GM19372 (cell line): ENCODE results near the gene ACACB.

Experiments
- ATAC-seq: cut with Tn5 transposase; IDR thresholded peaks from one replicate; pipeline ENCODE4 v1.9.1; 2021; ENCODE audit warnings: mild to moderate bottlenecking, low read depth, moderate library complexity; ENCODE audit not compliant: unreplicated experiment

Gene ACACB

GRCh38 chr12:109115758-109116610, at the start of gene ACACB:
Gene ACACB, plus strand, starts transcription at chr12:109116587. Its CDS starts 22,819 bp downstream, at chr12:109139406.
- no peak for ATAC-seq

- no peak for ATAC-seq
Measured at GRCh38 chr12:109069307-109070271, 46.8 kb upstream of the ACACB start.

GRCh38 chr12:109074866-109075265, 41.5 kb upstream of the ACACB start:
- no peak for ATAC-seq

DNA sequence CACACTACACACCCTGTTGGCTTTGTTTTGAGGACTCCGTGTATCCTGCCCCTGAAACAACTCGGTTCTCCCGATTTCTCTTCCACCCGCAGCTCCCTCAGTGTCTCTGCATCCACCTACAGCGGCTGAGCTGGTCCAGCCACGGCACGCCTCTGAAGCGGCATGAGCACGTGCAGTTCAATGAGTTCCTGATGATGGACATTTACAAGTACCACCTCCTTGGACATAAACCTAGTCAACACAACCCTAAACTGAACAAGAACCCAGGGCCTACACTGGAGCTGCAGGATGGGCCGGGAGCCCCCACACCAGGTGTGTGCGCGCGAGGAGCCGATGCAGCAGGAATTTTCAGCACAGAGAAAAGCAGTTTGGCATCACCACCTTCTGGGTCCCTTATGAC, 33.6 kb upstream of the ACACB start:
- no peak for ATAC-seq

GRCh38 chr12:109084425-109084824, 32.0 kb upstream of the ACACB start:
- no peak for ATAC-seq

- no peak for ATAC-seq
Measured at GRCh38 chr12:109085590-109085989, 30.8 kb upstream of the ACACB start.

DNA sequence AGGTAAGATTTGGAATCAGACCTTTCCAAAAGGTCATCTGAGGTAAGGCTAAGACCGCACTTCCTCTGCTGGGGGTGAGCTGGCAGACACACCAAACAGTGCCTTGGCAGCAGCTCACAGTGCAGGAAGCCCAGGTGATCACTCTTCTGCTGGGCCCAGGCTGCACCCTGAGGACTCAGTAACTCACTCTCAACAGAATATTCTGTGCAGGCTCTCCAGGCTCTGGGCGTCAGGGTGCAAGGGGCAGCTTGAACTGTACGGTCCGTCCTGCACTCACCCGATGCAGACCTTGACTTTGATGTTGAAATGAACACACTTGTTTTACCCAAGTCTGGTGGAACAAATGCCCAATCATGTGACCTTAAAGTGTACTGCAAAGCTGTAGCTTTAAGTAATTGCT, 29.1 kb upstream of the ACACB start:
- ATAC-seq = no peak

- ATAC-seq = no peak
Measured at GRCh38 chr12:109088818-109089217, 27.6 kb upstream of the ACACB start.

GRCh38 chr12:109089683-109090082, 26.7 kb upstream of the ACACB start:
- ATAC-seq = no peak

- no peak for ATAC-seq
Measured at GRCh38 chr12:109092497-109093021, 23.8 kb upstream of the ACACB start.

GRCh38 chr12:109093022-109093918, 23.1 kb upstream of the ACACB start, which contains the start of gene ALKBH2:
Gene ALKBH2, minus strand, starts transcription at chr12:109093472. Its CDS starts 686 bp downstream, at chr12:109092786.
- ATAC-seq = peak; percentile 51

- ATAC-seq = no peak
Measured at GRCh38 chr12:109097140-109097434, 19.3 kb upstream of the ACACB start.

DNA sequence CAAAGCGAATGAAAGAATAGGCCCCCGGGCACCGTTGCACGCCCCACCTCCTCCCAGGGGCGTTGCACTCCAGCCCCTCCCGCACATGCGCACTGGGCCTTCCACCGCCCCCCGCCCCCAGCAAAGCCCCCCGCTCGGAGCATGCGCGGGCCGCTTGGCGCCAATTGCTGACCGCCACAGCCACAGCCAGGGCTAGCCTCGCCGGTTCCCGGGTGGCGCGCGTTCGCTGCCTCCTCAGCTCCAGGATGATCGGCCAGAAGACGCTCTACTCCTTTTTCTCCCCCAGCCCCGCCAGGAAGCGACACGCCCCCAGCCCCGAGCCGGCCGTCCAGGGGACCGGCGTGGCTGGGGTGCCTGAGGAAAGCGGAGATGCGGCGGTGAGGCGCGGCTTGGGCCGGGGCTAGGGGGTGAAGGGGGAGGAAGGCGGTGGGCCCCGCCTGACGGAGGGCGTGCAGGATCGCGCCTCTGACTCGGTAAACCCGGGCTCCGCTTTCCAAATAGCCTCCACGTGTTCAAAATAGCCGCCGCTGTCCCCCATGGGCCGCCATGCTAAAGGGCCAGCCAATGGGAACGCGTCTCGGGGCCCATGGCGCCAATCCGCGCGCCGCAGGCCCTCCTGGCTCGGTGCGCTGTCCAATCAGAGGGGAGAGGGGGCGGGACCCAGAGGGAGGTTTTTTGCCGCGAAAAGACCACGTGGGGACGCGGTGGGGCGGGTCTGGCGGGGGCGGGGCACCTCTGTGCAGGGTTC, 18.8 kb upstream of the ACACB start, which contains the start of gene UNG:
UNG (plus strand) TSS at position 163 of the 748 bp plus-strand sequence; CDS start at position 246, 83 bp downstream.
- ATAC-seq = peak; percentile 94

- peak; percentile 15 for ATAC-seq
Measured at GRCh38 chr12:109098183-109098604, 18.2 kb upstream of the ACACB start.

DNA sequence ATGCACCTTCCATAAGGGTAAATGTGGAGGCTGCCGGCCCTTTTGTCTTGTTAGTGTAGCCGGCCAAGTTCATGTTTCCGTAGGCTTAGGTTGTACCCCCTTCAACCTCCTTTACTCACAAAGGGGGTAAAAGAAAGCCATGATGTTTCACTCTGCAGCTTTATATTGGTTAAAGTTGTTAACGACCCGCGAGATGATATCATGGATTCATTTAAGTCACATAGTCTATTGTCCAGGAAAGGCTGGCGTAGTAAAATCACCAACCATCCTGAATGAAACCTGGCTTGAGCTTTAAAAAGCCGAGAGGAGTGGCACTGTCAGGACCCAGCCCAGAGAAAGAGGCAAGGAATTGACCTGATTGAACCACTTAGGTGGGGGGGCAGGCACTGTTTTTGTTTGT, 17.7 kb upstream of the ACACB start:
- ATAC-seq = no peak

DNA sequence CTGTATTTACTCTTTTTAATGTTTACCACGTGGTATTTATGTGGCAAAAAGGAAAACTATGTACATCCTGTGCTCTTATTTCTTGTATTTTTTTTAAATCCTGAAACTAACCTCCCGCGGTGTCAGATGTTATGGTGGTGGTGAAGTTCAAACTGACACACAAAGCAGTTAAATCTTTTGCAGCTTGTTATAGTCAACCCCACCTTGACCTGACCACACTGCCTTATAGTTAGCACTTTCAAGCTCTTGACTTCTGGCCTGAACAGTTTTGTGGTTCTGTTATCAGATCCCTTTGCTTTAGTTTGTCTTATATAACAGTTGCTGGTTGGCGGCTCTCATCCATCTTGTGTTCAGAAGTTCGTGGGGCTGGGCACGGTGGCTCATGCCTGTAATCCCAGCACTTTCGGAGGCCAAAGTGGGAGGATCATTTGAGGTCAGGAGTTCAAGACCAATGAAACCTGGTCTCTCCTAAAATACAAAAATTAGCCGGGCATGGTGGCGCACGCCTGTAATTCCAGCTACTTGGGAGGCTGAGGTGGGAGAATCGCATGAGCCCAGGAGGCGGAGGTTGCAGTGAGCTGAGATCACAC, 16.9 kb upstream of the ACACB start:
- ATAC-seq = no peak

- ATAC-seq = no peak
Measured at GRCh38 chr12:109100741-109101140, 15.6 kb upstream of the ACACB start.

DNA sequence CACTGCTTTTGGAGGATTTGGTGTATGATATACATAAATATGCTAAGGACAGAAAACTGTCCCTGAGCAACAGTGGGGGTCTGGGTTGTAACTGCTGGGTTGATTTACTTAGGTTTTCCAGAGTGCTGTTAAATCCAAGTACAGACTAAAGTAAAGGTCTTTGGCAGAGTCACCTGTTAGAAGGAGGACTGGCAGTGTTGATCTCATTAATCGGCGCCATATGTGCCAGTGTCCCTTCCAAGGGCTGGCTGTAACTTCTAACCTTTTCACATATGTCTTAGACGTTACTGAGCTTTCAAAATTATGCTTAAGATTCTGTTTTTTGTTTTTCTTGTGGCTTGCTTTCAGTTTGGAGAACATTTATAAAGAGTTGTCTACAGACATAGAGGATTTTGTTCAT, 13.9 kb upstream of the ACACB start:
- no peak for ATAC-seq

DNA sequence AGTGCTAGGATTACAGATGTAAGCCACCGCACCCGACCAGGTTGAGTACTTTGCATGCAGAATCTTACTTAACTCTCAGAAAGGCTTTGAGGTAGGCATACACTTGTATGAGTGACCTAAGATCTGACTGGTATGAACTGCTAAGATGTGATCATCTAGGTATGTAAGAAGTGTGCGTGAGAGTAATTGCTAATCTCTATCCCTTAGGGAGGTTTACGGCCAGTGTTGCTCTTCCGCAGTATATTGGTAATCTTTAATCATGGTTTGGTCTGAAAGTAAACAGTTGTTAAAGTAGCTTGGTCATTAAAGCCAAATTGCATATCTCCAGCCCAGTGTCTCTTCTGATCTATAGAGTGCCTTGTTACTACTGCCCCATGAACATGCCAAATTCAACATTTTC, 11.2 kb upstream of the ACACB start:
- ATAC-seq = no peak
